Central memory CD8-positive, alpha-beta T cell (primary cell): ENCODE results near the gene USP40.

Source experiments
- ATAC-seq: fragments of 150-1000 bp; cut with Tn5 transposase; replicated peaks from 2 replicates; pipeline ENCODE4 v1.10.0; 2022; ENCODE audit warnings: mild to moderate bottlenecking, moderate FRiP score, moderate number of reproducible peaks; ENCODE audit not compliant: poor library complexity, severe bottlenecking; ENCODE audit errors: extremely low read depth
- DNase-seq, 2 donors: peaks; one replicate each; pipeline ENCODE4 v3.0.0; 2021; ENCODE audit warnings: low spot score in 2 of 2
- H3K27ac Mint-ChIP-seq: one replicate; pipeline ENCODE4 v1.8.0; 2022; ENCODE audit warnings: low read depth, mild to moderate bottlenecking, moderate library complexity, mixed read lengths
- H3K27me3 Mint-ChIP-seq: one replicate; pipeline ENCODE4 v1.8.0; 2022; ENCODE audit warnings: mixed read lengths
- H3K36me3 Mint-ChIP-seq: one replicate; pipeline ENCODE4 v1.8.0; 2022; ENCODE audit warnings: mild to moderate bottlenecking, moderate library complexity, mixed read lengths; ENCODE audit not compliant: insufficient read depth
- H3K4me1 Mint-ChIP-seq: one replicate; pipeline ENCODE4 v1.8.0; 2022; ENCODE audit warnings: mixed read lengths
- H3K4me3 Mint-ChIP-seq: one replicate; pipeline ENCODE4 v1.8.0; 2022; ENCODE audit warnings: mild to moderate bottlenecking, moderate library complexity, mixed read lengths
- H3K9me3 Mint-ChIP-seq: one replicate; pipeline ENCODE4 v1.8.0; 2022; ENCODE audit warnings: mixed read lengths

Gene USP40

GRCh38 chr2:233489143-233489542 lies 77.4 kb downstream of the USP40 start:
- no peak for ATAC-seq
- H3K27ac Mint-ChIP-seq = no peak overlapping the region
- H3K4me3 Mint-ChIP-seq = no peak overlapping the region
- peaks cover 14% of the 10 kb centered on the region for H3K36me3 Mint-ChIP-seq
- no peaks in the 10 kb centered on the region for H3K27me3 Mint-ChIP-seq
- no peaks in the 10 kb centered on the region for H3K9me3 Mint-ChIP-seq
- H3K4me1 Mint-ChIP-seq = no peaks in the 10 kb centered on the region
- DNase-seq = no peak

- DNase-seq (no peak), ATAC-seq (no peak)
- no peak overlapping the region for H3K4me3 Mint-ChIP-seq
- H3K27me3 Mint-ChIP-seq = no peaks in the 10 kb centered on the region
- H3K36me3 Mint-ChIP-seq = peaks cover 19% of the 10 kb centered on the region
- H3K27ac Mint-ChIP-seq = no peak overlapping the region
- no peaks in the 10 kb centered on the region for H3K9me3 Mint-ChIP-seq
- H3K4me1 Mint-ChIP-seq = no peaks in the 10 kb centered on the region
Observed at GRCh38 chr2:233487748-233488345, 78.7 kb downstream of the USP40 start.

- no peak overlapping the region for H3K27ac Mint-ChIP-seq
Observed at GRCh38 chr2:233486778-233487552, 79.6 kb downstream of the USP40 start.

GRCh38 chr2:233486357-233486756 lies 80.2 kb downstream of the USP40 start:
- Mint-ChIP-seq H3K27ac (peak overlapping the region; percentile 44), H3K27me3 (no peaks in the 10 kb centered on the region), H3K36me3 (peaks cover 20% of the 10 kb centered on the region), H3K4me1 (no peaks in the 10 kb centered on the region), H3K4me3 (no peak overlapping the region), H3K9me3 (no peaks in the 10 kb centered on the region)
- DNase-seq = no peak
- ATAC-seq = no peak

More at GRCh38 chr2:233486778-233487552, 79.6 kb downstream of the USP40 start:
- Mint-ChIP-seq H3K4me3 (no peak overlapping the region), H3K4me1 (no peaks in the 10 kb centered on the region), H3K9me3 (no peaks in the 10 kb centered on the region), H3K27me3 (no peaks in the 10 kb centered on the region), H3K36me3 (peaks cover 20% of the 10 kb centered on the region)
- ATAC-seq (no peak), DNase-seq (no peak)

GRCh38 chr2:233485726-233486125 lies 80.9 kb downstream of the USP40 start:
- no peaks in the 10 kb centered on the region for H3K9me3 Mint-ChIP-seq
- peaks cover 19% of the 10 kb centered on the region for H3K36me3 Mint-ChIP-seq
- H3K4me3 Mint-ChIP-seq = no peak overlapping the region
- peak overlapping the region; percentile 44 for H3K27ac Mint-ChIP-seq
- DNase-seq = no peak
- no peaks in the 10 kb centered on the region for H3K27me3 Mint-ChIP-seq
- H3K4me1 Mint-ChIP-seq = no peaks in the 10 kb centered on the region
- no peak for ATAC-seq

GRCh38 chr2:233482616-233483015 lies 84.0 kb downstream of the USP40 start:
- no peak overlapping the region for H3K4me3 Mint-ChIP-seq
- ATAC-seq = no peak
- no peaks in the 10 kb centered on the region for H3K9me3 Mint-ChIP-seq
- H3K27me3 Mint-ChIP-seq = no peaks in the 10 kb centered on the region
- no peak overlapping the region for H3K27ac Mint-ChIP-seq
- H3K36me3 Mint-ChIP-seq = peaks cover 17% of the 10 kb centered on the region
- no peaks in the 10 kb centered on the region for H3K4me1 Mint-ChIP-seq
- no peak for DNase-seq

GRCh38 chr2:233481368-233482142 lies 85.0 kb downstream of the USP40 start:
- H3K4me3 Mint-ChIP-seq = no peak overlapping the region
- DNase-seq (no peak), ATAC-seq (no peak)
- no peaks in the 10 kb centered on the region for H3K4me1 Mint-ChIP-seq
- peaks cover 17% of the 10 kb centered on the region for H3K36me3 Mint-ChIP-seq
- no peaks in the 10 kb centered on the region for H3K9me3 Mint-ChIP-seq
- no peaks in the 10 kb centered on the region for H3K27me3 Mint-ChIP-seq
- H3K27ac Mint-ChIP-seq = peak overlapping the region; percentile 13

- Mint-ChIP-seq H3K9me3 (no peaks in the 10 kb centered on the region), H3K36me3 (peaks cover 19% of the 10 kb centered on the region), H3K27ac (peak overlapping the region; percentile 46), H3K4me3 (no peak overlapping the region), H3K27me3 (no peaks in the 10 kb centered on the region), H3K4me1 (no peaks in the 10 kb centered on the region)
- ATAC-seq = no peak
- no peak for DNase-seq
Observed at GRCh38 chr2:233480490-233481202, 85.9 kb downstream of the USP40 start.

GRCh38 chr2:233479616-233480489 lies 86.7 kb downstream of the USP40 start:
- Mint-ChIP-seq H3K4me1 (no peaks in the 10 kb centered on the region), H3K27me3 (no peaks in the 10 kb centered on the region), H3K36me3 (peaks cover 19% of the 10 kb centered on the region), H3K27ac (peak overlapping the region; percentile 51), H3K9me3 (no peaks in the 10 kb centered on the region), H3K4me3 (no peak overlapping the region)
- no peak for ATAC-seq
- DNase-seq = no peak

GRCh38 chr2:233477548-233478433 lies 88.8 kb downstream of the USP40 start:
- H3K27ac Mint-ChIP-seq = no peak overlapping the region
- H3K36me3 Mint-ChIP-seq = peaks cover 16% of the 10 kb centered on the region
- no peaks in the 10 kb centered on the region for H3K9me3 Mint-ChIP-seq
- DNase-seq (no peak), ATAC-seq (no peak)
- no peaks in the 10 kb centered on the region for H3K27me3 Mint-ChIP-seq
- no peak overlapping the region for H3K4me3 Mint-ChIP-seq
- H3K4me1 Mint-ChIP-seq = no peaks in the 10 kb centered on the region
